ENCODE data around the gene TBX15.

GRCh38 chr1:118974661-118975060 is 13.5 kb downstream of the TBX15 start:
- TF ChIP-seq CTCF (IDR thresholded peaks at IDR 0.05; ENCODE audit: low read depth, low read length) (no peak), POLR2A (IDR thresholded peaks at IDR 0.05; ENCODE audit: extremely low read depth, insufficient read length) (no peak), MAX (IDR thresholded peaks at IDR 0.05; ENCODE audit: low read depth, low read length) (no peak), MYC (IDR thresholded peaks at IDR 0.05; ENCODE audit: low read depth, low read length) (no peak)
